NT2/D1 (cell line): ENCODE measurements around the gene EMILIN2.
"Not testable (repeated sequence)": the region's sequence is repeated elsewhere in the genome, so short reads cannot be mapped to it uniquely, and the experiment has no call there.

ENCODE experiments used
- SUZ12 ChIP-seq: IDR thresholded peaks from 2 replicates; pipeline ENCODE4 v1.6.1; 2011; ENCODE audit not compliant: insufficient read length, insufficient read depth; ENCODE audit errors: extremely low read depth
- ZNF274 ChIP-seq: IDR thresholded peaks from 2 replicates; pipeline ENCODE4 v1.6.1; 2011; ENCODE audit warnings: mild to moderate bottlenecking, low read depth, low read length

GRCh38 chr18:2837290-2837689, 9.5 kb upstream of the EMILIN2 start:
- not testable (repeated sequence) for TF ChIP-seq SUZ12, ZNF274
